SU-DHL-6 (cell line): Measurements from ENCODE around the gene MBD4.

Source experiments
- CTCF ChIP-seq: fragments of 200-600 bp; sonication (generic); IDR thresholded peaks from one replicate; pipeline ENCODE4 v1.5.1; 2017; ENCODE audit warnings: antibody characterized with exemption, mild to moderate bottlenecking, low read length, moderate library complexity; ENCODE audit not compliant: insufficient read depth, poor library complexity, severe bottlenecking
- EZH2phosphoT487 ChIP-seq: fragments of 200-600 bp; sonication (generic), shearing (Covaris generic); conservative IDR thresholded peaks from 2 replicates; pipeline ENCODE4 v1.6.1; 2018; ENCODE audit warnings: mild to moderate bottlenecking, antibody characterized with exemption, low read length, moderate library complexity, mixed read lengths

- TF ChIP-seq EZH2phosphoT487 = no peak
- no peak for TF ChIP-seq CTCF
These were observed 3.2 kb upstream of the MBD4 start for GRCh38 chr3:129442947-129443346.
